ENCODE data around the gene DYNC1I1.

The DYNC1I1 gene

DNA sequence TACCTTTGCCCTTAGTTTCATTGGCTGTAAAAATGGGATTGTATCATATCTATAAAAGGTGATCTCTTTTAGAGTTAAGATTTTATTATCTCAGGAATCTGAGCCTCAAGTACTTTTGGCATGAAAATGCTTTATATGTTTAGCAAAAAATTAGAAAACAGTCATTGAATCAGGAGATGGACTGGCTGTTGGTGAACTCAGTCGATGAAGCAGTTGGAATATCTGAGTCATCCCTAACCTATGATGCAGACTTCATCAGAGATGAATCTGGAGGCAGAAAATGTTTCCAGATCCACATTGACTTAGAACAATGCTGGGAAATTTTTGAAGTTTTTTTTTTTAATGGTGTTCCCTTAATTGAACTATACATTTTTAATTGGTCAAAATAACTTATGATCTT is 321.1 kb downstream of the DYNC1I1 start:
- no peak for DNase-seq

DNA sequence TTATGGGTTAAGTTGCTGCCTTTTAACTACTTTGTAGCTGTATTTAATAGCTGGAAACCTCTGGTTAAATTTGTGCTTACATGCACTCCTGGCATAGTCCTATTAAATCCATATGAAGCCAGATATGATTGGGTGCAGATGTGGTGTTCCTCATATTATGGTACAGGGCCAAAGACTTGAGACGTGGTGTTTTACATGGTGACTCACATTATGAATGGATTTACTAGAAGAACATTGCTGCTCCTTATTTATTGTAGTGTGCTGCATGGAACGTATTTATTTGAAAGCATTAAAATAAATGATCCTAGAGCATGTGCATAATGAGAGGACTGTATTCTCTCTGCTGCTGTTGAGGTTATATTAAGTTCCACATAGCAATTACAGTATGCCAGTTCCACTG is 325.5 kb downstream of the DYNC1I1 start:
- DNase-seq: no peak

DNA sequence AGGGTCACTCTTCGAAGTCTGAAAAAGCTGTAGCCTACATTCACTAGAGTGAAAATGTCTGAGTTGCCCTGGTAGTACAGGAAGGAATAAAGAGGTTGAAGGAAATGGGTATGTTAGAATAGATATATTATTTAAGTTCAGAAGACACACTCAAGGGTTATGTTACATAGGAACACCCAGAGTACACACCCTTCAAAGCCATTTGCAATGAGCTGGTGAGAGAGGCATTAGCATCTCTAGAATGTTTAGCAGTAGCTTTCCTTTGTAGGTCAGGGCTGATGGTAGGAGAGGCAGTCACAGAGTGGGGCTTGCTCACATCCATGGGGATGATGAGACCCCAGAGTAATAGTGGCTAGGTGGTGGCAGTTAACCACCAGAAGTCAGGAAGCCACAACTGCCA is 328.4 kb downstream of the DYNC1I1 start:
- no peak for DNase-seq

DNA sequence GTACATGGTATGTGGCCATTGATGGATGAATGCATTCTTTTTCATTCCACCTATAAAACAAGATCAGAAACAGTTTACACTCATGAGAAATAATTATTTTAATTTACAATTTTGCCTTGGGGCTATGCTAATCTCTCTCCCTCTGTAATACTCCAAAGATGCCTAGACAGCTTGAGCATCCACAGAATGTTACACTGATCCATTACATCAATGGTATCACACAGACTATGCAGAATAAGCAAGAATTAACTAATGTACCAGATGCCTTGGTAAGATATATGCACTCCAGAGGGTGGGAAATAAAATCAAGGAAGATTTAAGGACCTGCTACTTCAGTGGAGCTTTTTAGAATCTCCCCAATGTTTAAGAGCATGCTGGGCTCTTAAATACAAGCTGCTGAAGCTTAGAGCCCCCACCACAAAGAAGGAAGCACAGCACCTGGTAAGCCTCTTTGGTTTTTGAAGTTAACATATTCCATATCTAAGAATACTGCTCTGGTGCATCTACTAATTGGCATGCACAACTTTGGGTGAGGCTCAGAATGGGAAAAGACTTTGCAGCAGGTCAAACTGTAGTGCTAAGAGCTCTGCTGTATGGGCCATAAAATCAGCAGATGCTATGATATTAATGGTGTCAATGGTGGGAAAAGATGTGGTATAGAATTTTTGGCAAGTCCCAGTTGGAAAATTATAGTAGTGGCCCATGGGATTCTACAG is 329.9 kb downstream of the DYNC1I1 start:
- DNase-seq: no peak

DNA sequence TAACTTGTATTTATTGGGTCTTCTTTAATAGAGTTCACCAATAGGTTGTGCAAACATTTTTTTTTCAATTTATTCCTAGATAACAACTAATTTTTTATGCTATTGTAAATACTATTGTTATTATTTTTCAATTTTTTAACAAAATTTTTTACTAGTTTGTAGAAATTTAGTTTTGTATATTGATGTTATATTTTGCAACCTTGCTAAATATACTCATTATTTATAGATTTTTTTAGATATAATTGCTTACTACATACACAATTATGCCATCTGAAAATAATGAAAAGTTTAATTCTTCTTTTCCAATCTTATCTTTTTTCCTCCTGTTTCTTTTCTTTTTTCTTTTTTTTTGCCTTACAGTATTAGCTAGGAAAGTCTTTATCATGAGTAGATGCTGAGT is 332.6 kb downstream of the DYNC1I1 start:
- DNase-seq: no peak

DNA sequence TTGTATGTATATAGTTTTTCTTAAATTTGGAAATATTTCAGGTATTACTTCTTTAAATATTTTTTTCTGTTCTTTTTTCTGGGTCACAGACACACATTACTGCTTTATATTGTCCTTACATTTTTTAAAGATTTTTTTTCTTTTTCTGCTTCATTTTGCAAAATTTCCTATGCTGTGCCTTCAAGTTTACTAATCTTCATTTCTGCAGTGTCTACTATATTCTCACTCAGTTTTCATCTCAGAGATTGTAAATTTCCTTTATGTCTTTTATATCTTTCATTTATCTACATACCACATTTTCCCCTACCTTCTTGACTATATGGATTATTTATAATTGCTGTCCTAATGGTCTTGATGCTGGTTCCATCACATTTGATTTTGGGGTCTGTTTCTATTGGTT is 339.1 kb downstream of the DYNC1I1 start:
- DNase-seq: no peak

DNA sequence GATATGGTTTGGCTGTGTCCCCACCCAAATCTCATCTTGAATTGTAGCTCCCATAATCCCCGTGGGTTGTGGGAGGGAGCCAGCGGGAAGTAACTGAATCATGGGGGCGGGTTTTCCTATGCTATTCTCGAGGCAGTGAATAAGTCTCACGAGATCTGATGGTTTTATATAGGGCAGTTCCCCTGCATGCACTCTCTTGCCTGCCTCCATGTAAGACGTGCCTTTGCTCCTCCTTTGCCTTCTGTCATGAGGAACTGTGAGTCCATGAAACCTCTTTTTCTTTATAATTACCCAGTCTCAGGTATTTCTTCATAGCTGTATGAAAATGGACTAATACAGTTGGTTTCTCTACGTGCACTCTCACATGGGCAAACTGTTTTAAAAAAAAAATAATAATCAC is 341.8 kb downstream of the DYNC1I1 start:
- no peak for DNase-seq

DNA sequence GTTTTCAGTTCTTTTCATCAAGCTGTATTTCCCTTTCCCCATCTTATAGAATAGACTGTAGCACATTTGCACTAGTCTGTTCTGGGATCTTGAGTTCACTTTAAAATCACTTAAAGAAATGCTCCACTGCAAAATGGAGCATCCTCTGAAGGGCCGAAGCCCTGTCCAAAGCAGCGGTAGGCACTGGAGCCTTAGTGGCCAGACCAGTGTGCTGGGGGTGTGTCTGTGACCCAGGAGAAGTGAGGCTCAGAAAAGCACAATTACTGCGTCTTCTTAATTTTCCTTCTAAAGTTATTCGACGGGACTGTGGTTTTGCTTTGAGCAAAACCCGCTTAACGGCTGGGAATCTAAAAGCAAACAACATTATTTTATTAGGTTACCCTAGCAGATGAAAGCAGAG is 343.8 kb downstream of the DYNC1I1 start:
- DNase-seq: no peak

DNA sequence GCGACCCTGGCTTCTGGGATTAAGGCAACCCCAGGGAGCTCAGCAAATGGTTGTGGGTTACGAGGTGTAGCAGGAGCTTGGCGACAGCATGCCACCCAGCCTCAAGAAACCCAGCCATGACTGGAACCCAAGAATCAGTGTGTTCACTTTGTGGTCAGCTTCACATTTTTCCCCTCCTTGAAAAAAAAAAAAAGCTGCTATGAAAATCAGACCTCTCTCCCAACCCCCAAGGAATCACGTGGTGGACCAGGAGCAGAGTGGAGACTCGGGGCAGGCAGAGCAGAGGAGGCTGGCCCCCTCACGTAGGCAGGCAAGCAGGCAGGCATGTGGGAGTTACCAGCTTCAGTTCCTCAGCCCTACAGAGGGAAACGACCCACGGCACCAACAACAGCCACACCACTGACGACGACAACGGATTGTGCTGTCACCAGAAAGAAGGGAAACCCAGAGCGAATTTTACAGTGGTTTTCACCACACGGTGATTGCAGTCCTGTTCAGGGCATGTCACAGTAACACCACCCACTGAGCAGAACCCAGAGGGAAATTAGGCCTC is 346.2 kb downstream of the DYNC1I1 start:
- no peak for DNase-seq

DNA sequence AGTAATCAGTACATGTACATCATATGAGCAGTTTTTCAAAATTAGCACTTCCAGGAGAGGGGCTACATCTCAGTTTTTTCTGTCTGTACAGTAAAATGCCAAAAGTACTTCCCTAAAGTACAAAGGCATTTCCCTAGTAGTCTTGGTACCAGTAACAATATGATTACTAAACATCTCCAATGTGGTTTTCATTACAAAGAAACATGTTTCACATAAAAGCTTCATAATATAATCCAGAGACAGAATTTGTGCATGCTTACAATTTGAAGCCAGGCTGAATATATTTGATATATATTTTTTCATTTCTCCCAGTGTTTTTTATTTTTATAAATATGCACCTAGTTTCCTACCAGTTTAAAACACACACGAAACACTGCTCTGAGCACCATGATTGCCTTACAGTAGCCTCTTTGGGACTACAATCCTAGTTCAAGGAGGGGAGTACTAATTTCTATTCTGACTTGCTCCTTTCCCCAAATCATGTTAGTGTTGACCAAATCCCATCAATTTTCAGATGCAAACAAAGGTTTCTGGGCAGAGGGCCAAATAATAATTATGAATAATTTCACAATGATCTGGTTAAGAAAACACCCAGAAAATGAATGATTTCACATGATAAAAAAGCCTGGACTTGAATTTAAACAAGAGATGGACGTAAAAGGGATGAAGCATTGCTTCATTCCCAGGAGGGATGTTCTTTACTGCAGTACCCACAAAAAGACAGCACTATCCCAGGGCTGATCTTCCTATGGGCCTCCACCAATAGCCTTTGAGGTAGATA is 348.3 kb downstream of the DYNC1I1 start:
- DNase-seq: no peak

DNA sequence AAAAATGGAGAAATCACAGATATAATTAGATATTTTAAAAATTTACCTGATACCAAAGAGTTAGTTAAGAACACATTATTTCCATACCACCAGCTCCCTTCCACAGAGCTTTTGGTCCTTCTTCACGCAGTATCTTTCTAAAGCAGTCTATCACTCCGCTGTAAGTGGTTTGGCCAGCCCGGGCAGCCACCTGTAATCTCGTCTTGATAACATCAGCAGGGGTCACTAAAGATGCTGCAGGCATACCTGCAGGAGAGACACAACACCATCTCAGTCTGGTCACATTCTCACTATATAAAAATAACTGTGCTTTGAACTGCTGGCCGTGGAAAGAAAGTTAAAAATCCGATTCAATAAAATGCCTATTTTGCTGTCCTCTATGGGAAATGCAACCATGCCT is 349.4 kb downstream of the DYNC1I1 start:
- DNase-seq: no peak

DNA sequence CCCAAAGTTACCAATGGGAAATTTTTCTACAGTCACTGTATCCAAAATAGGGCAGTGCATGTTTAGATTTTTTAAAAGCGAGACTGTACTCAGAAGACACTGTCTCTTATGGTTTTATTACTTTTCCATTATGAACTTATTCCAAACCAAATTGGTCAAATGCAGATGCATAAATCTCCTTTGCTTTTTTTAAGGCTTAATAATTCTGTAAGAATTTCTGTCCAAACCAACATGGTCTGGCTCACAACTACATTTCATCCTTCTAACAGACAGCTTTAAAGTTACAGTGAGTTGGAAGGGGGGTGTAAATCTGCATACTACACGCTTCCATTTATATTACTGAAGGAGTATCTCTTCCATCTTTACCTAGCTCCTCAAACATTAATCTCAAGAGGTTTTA is 350.4 kb downstream of the DYNC1I1 start:
- DNase-seq: no peak

DNA sequence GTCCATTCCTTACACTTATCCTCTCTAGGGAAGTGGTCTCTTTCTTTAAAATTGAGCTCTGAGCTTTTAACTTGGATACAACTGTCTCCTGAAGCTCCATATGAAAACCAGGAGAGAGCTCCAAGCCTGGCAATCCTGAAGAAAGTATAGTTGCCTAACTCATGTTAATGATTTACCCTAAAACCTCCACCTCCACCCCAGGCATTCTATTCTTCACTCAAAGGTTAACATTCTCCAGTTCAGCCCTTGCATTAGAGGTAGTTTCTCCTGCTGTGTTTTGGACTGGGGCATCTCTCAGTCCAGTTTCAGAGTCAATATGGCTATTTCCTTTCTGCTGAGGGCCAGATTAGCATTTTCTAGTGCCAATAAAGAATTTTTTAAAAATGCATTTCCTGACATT is 354.0 kb downstream of the DYNC1I1 start:
- no peak for DNase-seq

DNA sequence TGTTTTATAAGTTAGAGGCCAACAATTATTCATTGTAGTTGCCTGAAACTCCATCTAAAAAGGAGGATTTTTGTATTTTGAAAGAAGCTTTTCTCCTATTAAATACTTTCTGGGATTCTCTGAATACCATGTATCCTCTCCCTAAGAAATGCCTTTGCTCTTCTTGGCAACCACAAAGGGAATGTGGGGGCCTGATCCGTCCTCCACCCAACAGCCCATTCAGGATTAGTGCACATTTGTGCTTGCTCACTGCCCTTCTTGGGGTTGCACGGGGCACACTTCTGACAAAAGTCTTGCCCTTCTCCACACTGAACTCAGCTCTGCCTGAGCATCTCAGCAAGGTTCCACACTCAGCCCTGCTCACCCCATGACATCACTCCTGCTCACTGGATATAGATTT is 355.4 kb downstream of the DYNC1I1 start:
- no peak for DNase-seq

DNA sequence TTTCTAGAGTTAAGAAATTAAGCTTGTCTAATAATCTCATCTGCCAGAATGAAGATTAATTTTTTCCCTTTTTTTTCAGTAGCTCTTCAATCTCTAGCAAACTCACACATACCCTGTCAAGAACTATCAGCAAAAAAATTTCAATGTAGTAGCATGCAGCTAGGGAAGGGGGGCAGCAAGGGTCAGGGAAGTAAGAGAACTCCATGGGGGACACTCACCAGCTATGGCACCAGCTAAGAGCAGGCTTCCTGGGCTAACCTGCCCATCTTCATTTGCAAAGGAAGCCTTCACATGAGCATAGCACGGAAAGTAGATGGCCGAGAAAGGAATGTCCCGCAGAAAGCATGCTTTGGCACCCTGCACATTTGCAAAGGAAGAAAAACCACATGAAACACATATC is 359.2 kb downstream of the DYNC1I1 start:
- no peak for DNase-seq

DNA sequence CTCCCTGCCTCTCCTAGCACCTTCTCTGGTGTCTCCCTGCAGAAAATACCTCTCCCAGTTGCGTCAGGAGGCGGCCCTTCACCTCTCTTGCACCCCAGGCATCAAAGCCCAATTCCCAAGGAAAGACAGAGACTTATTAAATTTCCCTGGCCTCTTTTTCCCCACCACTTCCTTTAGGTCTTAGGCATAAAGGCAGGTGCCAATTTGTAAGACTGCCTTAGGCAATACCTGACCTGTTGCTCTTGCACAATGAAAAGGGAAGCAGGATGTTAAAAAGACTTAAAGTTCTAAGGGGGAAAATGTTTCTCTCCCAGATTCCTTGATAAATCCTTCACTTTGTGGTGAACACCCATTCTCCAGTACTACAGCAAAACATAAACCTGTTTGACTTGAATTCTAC is 362.9 kb downstream of the DYNC1I1 start:
- no peak for DNase-seq

DNA sequence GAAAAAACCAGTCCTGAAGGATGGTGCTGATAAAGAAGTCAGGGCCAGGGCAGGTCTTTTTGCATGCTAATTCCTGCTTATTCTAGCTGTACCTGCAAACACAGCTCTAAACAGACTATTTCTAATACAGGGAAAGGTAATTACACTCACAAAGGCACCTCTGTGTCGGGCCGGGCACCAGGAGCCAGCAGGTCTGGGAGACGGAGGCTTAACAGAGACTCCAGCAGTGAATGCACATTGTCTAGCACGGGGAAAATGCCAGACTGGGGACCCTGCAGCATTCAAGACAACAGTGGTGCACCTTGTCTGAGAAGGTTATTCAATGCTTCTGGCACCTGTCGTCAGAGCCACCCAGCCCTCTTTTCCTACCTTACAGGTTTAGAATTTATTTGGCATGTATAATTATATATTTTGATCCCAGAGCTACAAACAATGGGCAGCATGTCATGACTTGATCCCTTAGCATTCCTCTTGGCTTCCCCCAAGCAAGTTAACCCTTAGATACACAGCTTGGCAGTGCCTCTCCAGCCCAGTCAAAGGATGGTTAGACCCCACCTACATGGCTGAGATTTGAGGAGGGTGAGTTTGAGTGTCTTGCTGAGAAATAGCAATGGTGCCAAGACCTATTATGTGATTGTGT is 364.4 kb downstream of the DYNC1I1 start:
- no peak for DNase-seq

DNA sequence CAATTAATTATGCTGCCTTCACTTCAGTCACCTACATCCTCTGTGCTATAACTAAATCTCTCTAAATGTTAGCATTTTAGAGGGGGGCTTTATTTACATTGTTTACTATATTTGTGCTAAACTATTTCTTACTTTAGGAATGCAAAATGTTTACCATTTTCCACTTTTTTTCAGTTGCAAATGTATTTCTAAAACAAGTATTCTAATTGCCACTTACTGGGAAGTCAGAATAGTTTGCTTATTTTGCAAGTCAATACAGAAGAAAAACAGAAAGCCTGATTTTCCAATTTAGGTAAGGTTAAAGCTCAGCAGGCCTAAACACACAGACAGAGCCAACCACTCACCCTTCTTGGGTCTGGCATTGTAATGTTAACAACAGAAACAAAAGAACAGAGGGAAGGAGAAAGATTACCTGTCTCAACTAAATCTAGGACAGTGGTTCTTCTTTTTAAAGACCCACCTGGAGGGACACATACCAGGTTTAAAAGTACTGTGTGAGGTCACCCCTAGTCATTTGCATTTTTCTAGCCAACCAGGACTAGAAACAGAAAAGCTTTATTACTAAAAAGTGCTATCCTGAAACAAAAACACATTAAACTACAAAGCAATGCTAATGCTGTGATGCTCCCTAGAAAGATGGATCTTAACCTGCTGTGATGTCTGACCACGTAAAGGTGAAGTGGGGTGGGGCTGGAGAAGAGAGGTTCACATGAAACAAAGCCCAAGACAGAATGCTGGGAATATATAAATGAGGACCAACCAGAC is 371.3 kb downstream of the DYNC1I1 start:
- no peak for DNase-seq

DNA sequence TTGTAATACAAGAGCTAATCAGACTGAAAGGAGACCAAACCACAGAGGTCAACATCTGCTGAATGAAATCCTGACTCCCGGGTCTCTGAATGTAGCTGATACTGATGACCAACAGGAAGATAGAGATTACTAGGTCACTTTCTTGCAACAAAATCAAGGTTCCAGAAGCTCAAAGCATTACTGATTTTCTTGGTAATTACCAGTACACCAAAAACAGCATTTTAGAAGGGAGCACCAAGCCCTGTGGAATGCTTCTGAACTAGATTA is 371.8 kb downstream of the DYNC1I1 start:
- DNase-seq: no peak

All from KG1 (cell line).